Transverse colon (tissue), 4 donors: ENCODE results near the gene DHCR24. TPM values are rescaled to one million over a fixed set of nuclear protein-coding genes. Genes with fewer than 3 reads are reported as not detected.

Experiments used
- DNase-seq: peaks from one replicate; pipeline ENCODE4 v3.0.0-alpha.2; 2019
- H3K27ac ChIP-seq, 4 donors: fragments of 200-600 bp; sonication (generic); 2 replicates each; pipeline ENCODE4 v1.5.1; 2016 to 2018; ENCODE audit warnings: inconsistent platforms in 4 of 4
- H3K27me3 ChIP-seq: fragments of 200-600 bp; sonication (generic); 2 replicates; pipeline ENCODE4 v1.5.1; 2017; ENCODE audit warnings: inconsistent platforms
- H3K36me3 ChIP-seq, 4 donors: fragments of 200-600 bp; sonication (generic); 2 replicates each; pipeline ENCODE4 v1.5.1; 2017 to 2019; ENCODE audit warnings: inconsistent platforms in 4 of 4
- H3K4me1 ChIP-seq, 4 donors: fragments of 200-600 bp; sonication (generic); 2 replicates each; pipeline ENCODE4 v1.5.1; 2017 to 2020; ENCODE audit warnings: inconsistent platforms in 4 of 4
- H3K4me3 ChIP-seq, 4 donors: fragments of 200-600 bp; sonication (generic); 1 replicate in 1 of 4; 2 replicates in 3 of 4; pipeline versions ENCODE4 v1.5.1 to v1.6.1; 2017 to 2019; ENCODE audit warnings: inconsistent platforms in 4 of 4
- H3K9me3 ChIP-seq, 2 donors: fragments of 200-600 bp; sonication (generic); 2 replicates each; pipeline ENCODE4 v1.5.1; 2017 to 2019; ENCODE audit warnings: inconsistent platforms in 2 of 2
- EP300 ChIP-seq: sonication (generic); formaldehyde crosslinking; IDR thresholded peaks from one replicate; pipeline ENCODE4 v1.6.1; 2017; ENCODE audit warnings: antibody characterized with exemption, low read depth
- POLR2A ChIP-seq: fragments of 450-650 bp; IDR thresholded peaks from one replicate; pipeline ENCODE4 v1.6.1; 2016; ENCODE audit warnings: antibody characterized with exemption, mild to moderate bottlenecking, moderate library complexity
- POLR2AphosphoS5 ChIP-seq, 3 donors: sonication (generic); formaldehyde crosslinking; IDR thresholded peaks; one replicate each; pipeline ENCODE4 v1.6.1; 2016; ENCODE audit warnings: antibody characterized with exemption in 3 of 3
- WGBS, 2 donors: methylation state at CpG; one replicate each; pipeline ENCODE4 v1.1.5; 2018; ENCODE audit warnings: low coverage in 1 of 2; 5-methylcytosine and 5-hydroxymethylcytosine counted together
- in situ Hi-C, 4 donors: fragments of 200-750 bp; cut with MboI; loops; one replicate each; pipeline versions ENCODE4 v1.15.0 to v1.15.1; 2017; ENCODE audit warnings: low sequenced_read_pairs in 3 of 4, low pct_ligation_motif_present in 1 of 4, low pct_unique_long_range_greater_than_20kb in 1 of 4
- intact Hi-C: fragments of 100-400 bp; cut with DNase I; formaldehyde crosslinking; loops from one replicate; pipeline ENCODE4 v1.15.1; 2023; ENCODE audit warnings: low total_unique reads
- total RNA-seq, 4 donors: library from RNA; depleted of rRNA; stranded (reverse); fragments of >200 nt; gene quantifications; one replicate each; pipeline ENCODE4 v1.1.0, GENCODE V29; 2016
- TF ChIP-seq, protein P1 (sequence below), 5 experiments: fragments of 200-600 bp in 3 of 5; fragments of 450-650 bp in 2 of 5; sonication (generic) in 3 of 5; IDR thresholded peaks; 1 replicate in 2 of 5; 2 replicates in 3 of 5; pipeline ENCODE4 v1.5.1; 2016 to 2017; ENCODE audit warnings: antibody characterized with exemption in 5 of 5, inconsistent platforms in 3 of 5, mild to moderate bottlenecking in 2 of 5, moderate library complexity in 1 of 5

DHCR24 gene
- total RNA-seq, 4 donors from 2014 or later: 71.5 to 222 (median 137) TPM

DNA sequence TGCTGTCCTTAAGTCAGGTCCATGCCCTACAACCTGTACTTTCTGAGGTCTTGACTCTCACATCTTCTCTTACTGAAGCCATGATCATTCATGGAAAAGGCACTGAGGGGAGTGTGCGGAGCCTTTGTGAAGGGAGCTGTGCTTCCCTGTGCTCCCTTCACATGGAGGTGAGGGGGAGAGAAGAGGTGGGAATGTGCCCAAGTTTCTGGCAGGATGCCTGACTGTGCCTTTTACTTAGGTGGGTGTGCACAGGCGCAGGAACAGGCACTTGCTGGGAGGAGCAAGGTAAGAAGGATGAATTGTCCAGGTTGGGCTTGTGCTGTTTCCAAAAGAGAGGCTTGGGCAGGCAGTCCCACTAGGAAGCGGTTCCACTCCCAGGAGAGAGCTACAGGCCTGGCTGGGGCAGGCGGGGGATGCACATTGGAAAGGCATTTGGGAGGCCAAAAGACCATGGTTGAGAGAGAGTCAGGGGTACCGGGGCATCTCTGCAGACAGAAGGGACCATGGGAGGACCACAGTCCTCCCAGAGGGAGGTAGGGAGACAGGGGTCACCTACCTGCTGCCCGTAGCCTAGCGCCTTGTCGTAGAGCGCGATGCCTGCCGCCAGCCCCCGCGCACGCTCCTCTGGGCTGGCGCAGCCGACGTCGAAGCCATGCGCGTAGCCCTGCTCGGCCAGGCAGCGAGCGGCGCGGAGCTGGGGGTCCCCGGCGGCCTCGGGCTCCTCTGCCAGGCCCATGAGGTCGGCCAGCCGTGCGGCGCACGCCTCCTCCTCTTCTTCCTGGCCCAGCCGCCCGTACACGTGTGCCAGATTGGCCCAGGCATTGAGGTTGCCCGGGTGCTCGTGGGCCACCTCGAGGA is 86.7 kb downstream of the DHCR24 start:
- H3K36me3 ChIP-seq: no peaks in the 10 kb centered on the region
- H3K4me1 ChIP-seq: peaks cover 4 to 73% (median 64%) of the 10 kb centered on the region in 4 donors
- H3K27me3 ChIP-seq: no peaks in the 10 kb centered on the region
- H3K27ac ChIP-seq: peak overlapping the region; percentile 79 to 90 (median 88)
- TF ChIP-seq POLR2AphosphoS5 (IDR thresholded peaks at IDR 0.05) (no peak), EP300 (no peak), POLR2A (no peak)
- TF ChIP-seq, protein P1, sequence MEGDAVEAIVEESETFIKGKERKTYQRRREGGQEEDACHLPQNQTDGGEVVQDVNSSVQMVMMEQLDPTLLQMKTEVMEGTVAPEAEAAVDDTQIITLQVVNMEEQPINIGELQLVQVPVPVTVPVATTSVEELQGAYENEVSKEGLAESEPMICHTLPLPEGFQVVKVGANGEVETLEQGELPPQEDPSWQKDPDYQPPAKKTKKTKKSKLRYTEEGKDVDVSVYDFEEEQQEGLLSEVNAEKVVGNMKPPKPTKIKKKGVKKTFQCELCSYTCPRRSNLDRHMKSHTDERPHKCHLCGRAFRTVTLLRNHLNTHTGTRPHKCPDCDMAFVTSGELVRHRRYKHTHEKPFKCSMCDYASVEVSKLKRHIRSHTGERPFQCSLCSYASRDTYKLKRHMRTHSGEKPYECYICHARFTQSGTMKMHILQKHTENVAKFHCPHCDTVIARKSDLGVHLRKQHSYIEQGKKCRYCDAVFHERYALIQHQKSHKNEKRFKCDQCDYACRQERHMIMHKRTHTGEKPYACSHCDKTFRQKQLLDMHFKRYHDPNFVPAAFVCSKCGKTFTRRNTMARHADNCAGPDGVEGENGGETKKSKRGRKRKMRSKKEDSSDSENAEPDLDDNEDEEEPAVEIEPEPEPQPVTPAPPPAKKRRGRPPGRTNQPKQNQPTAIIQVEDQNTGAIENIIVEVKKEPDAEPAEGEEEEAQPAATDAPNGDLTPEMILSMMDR (IDR thresholded peaks at IDR 0.05): no peak
- WGBS, 2 donors: 70% methylated on average over 33 of the region's 39 CpGs; no CpG with 5 or more reads in 1 of the 2 donors
- peak; percentile 11 for DNase-seq
- peak overlapping the region; percentile 41 to 59 (median 50) for H3K4me3 ChIP-seq
- intact Hi-C loops (no loop called here), in situ Hi-C loops (loop anchor here in 2 of 4 donors (10.0 to 25.0 kb wide), 2 partner anchors 125 to 738 kb away; partner anchors contain the start of genes TCEANC2 (in 1 of the 2) and TMEM59 (in 1 of the 2))
- H3K9me3 ChIP-seq: no peaks in the 10 kb centered on the region

Other genes starting within 250 kb of the DHCR24 start
- 10 to 100 TPM; 16.1 to 69.9 (median 30.5) TPM for gene MROH7, start 245.4 kb downstream of the DHCR24 start, total RNA-seq
- gene TTC4, start 171.3 kb downstream of the DHCR24 start, total RNA-seq: 10 to 100 TPM in 2 of 4 donors, 1 to 10 TPM in 2; 1.8 to 33.7 (median 15.2) TPM
- 10 to 100 TPM in 1 of 4 donors, 1 to 10 TPM in 2, not detected in 1; 8.9 to 13.5 (median 9.1) TPM for gene PARS2, start 122.7 kb downstream of the DHCR24 start, total RNA-seq
- gene TTC22, start 85.9 kb downstream of the DHCR24 start, total RNA-seq: 100 to 1,000 TPM in 2 of 4 donors, 10 to 100 TPM in 2; 39.8 to 174 (median 98.4) TPM
- gene TMEM61, start 93.4 kb upstream of the DHCR24 start, total RNA-seq: 10 to 100 TPM in 1 of 4 donors, 1 to 10 TPM in 3; 7.1 to 24.8 (median 8.5) TPM
- gene BSND, start 111.7 kb upstream of the DHCR24 start, total RNA-seq: not detected
- 10 to 100 TPM in 1 of 4 donors, 1 to 10 TPM in 2, not detected in 1; 1.9 to 18.9 (median 2.6) TPM for gene PCSK9, start 152.4 kb upstream of the DHCR24 start, total RNA-seq